Hepatocyte (in vitro differentiated cells): ENCODE measurements around the gene GDNF. TPM values are rescaled to one million over a fixed set of nuclear protein-coding genes. Genes with fewer than 3 reads are reported as not detected.

Experiments used
- DNase-seq: peaks from one replicate; pipeline ENCODE4 v3.0.0-alpha.2; 2016; ENCODE audit warnings: low spot score
- H2AFZ ChIP-seq: fragments of 200-600 bp; sonication (generic); 2 replicates; pipeline ENCODE4 v1.6.0; 2016; ENCODE audit warnings: antibody characterized with exemption, mild to moderate bottlenecking
- H3K27ac ChIP-seq: fragments of 200-600 bp; sonication (generic); 2 replicates; pipeline ENCODE4 v1.5.1; 2016; ENCODE audit warnings: mild to moderate bottlenecking
- H3K27me3 ChIP-seq: fragments of 200-600 bp; sonication (generic); 2 replicates; pipeline ENCODE4 v1.6.1; 2016
- H3K36me3 ChIP-seq: fragments of 200-600 bp; sonication (generic); replicated peaks from 2 replicates; pipeline ENCODE4 v1.5.1; 2016; ENCODE audit warnings: low read depth; ENCODE audit not compliant: insufficient read depth
- H3K4me1 ChIP-seq: fragments of 200-600 bp; sonication (generic); 2 replicates; pipeline ENCODE4 v1.5.1; 2016; ENCODE audit warnings: mild to moderate bottlenecking, moderate library complexity; ENCODE audit not compliant: insufficient read depth
- H3K4me2 ChIP-seq: fragments of 200-600 bp; sonication (generic); 2 replicates; pipeline ENCODE4 v1.6.0; 2016
- H3K4me3 ChIP-seq: fragments of 200-600 bp; sonication (generic); 2 replicates; pipeline ENCODE4 v1.5.1; 2016; ENCODE audit warnings: mild to moderate bottlenecking
- H3K79me2 ChIP-seq: fragments of 200-600 bp; sonication (generic); 2 replicates; pipeline ENCODE4 v1.6.0; 2017; ENCODE audit warnings: mild to moderate bottlenecking
- H3K9me2 ChIP-seq: fragments of 200-600 bp; sonication (generic); replicated peaks from 2 replicates; pipeline ENCODE4 v1.6.0; 2017; ENCODE audit warnings: mild to moderate bottlenecking; ENCODE audit not compliant: insufficient read depth
- H3K9me3 ChIP-seq: fragments of 200-600 bp; sonication (generic); 2 replicates; pipeline ENCODE4 v1.5.1; 2016; ENCODE audit warnings: low read depth, mild to moderate bottlenecking
- H4K20me1 ChIP-seq: fragments of 200-600 bp; sonication (generic); 2 replicates; pipeline ENCODE4 v1.6.0; 2016; ENCODE audit warnings: mild to moderate bottlenecking; ENCODE audit not compliant: insufficient read depth, poor library complexity, severe bottlenecking
- CTCF ChIP-seq: fragments of 200-600 bp; sonication (generic); IDR thresholded peaks from 2 replicates; pipeline ENCODE4 v1.5.1; 2016; ENCODE audit warnings: antibody characterized with exemption, mild to moderate bottlenecking; ENCODE audit not compliant: poor library complexity
- EZH2 ChIP-seq: fragments of 200-600 bp; sonication (generic); IDR thresholded peaks from 2 replicates; pipeline ENCODE4 v1.6.1; 2016; ENCODE audit warnings: antibody characterized with exemption, mild to moderate bottlenecking, borderline replicate concordance
- EZH2phosphoT487 ChIP-seq: fragments of 200-600 bp; sonication (generic); IDR thresholded peaks from one replicate; pipeline ENCODE4 v1.6.1; 2018; ENCODE audit warnings: antibody characterized with exemption, mild to moderate bottlenecking, low read depth, moderate library complexity; ENCODE audit not compliant: unreplicated experiment, severe bottlenecking
- WGBS: methylation state at CpG from one replicate; pipeline ENCODE4 v1.1.6; 2016; ENCODE audit warnings: low lambda C conversion rate; ENCODE audit errors: missing lambda C conversion rate; 5-methylcytosine and 5-hydroxymethylcytosine counted together
- polyA plus RNA-seq: library from polyadenylated mRNA; unstranded; fragments of >200 nt; fragmentation: Nextera tagmentation; extraction: Ambion mirVana; gene quantifications from 2 replicates; pipeline ENCODE4 v1.2.1, GENCODE V29; 2016
- total RNA-seq: library from RNA; depleted of rRNA; stranded (reverse); fragments of >200 nt; gene quantifications from 2 replicates; pipeline ENCODE4 v1.2.3, GENCODE V29; 2014

Gene GDNF
- total and polyA plus RNA-seq, 2 experiments from 2014 or later, result 0.19 to 1.1 TPM

GRCh38 chr5:37816883-37817282 is 23.0 kb downstream of the GDNF start:
- no peaks in the 10 kb centered on the region for H4K20me1 ChIP-seq
- WGBS, result 46% methylated on average over 3 of the region's 3 CpGs
- TF ChIP-seq EZH2phosphoT487 (no peak), CTCF (no peak), EZH2 (no peak)

GRCh38 chr5:37816331-37816730 is 23.5 kb downstream of the GDNF start:
- Histone ChIP-seq H3K79me2 (no peaks in the 10 kb centered on the region), H3K4me2 (no peak overlapping the region), H4K20me1 (no peaks in the 10 kb centered on the region), H3K27ac (no peak overlapping the region), H3K27me3 (no peaks in the 10 kb centered on the region), H2AFZ (no peak overlapping the region), H3K36me3 (no peaks in the 10 kb centered on the region), H3K4me1 (no peaks in the 10 kb centered on the region), H3K9me2 (no peaks in the 10 kb centered on the region), H3K9me3 (no peaks in the 10 kb centered on the region), H3K4me3 (no peak overlapping the region)
- WGBS, result 87% methylated on average over 3 of the region's 3 CpGs
- TF ChIP-seq EZH2phosphoT487, result no peak
- no peak for TF ChIP-seq CTCF
- TF ChIP-seq EZH2, result no peak
- DNase-seq, result no peak

More at GRCh38 chr5:37816883-37817282, 23.0 kb downstream of the GDNF start:
- Histone ChIP-seq H3K4me2 (no peak overlapping the region), H3K9me3 (no peaks in the 10 kb centered on the region), H3K4me3 (no peak overlapping the region), H3K27ac (no peak overlapping the region), H2AFZ (no peak overlapping the region), H3K27me3 (no peaks in the 10 kb centered on the region), H3K36me3 (no peaks in the 10 kb centered on the region), H3K4me1 (no peaks in the 10 kb centered on the region), H3K9me2 (no peaks in the 10 kb centered on the region), H3K79me2 (no peaks in the 10 kb centered on the region)
- no peak for DNase-seq

GRCh38 chr5:37815913-37816312 is 23.9 kb downstream of the GDNF start:
- no peaks in the 10 kb centered on the region for H3K79me2 ChIP-seq
- no peak overlapping the region for H2AFZ ChIP-seq
- H3K4me2 ChIP-seq, result no peak overlapping the region
- no peak for DNase-seq
- no peak overlapping the region for H3K27ac ChIP-seq
- no peaks in the 10 kb centered on the region for H3K4me1 ChIP-seq
- H4K20me1 ChIP-seq, result no peaks in the 10 kb centered on the region
- no peaks in the 10 kb centered on the region for H3K27me3 ChIP-seq
- H3K9me3 ChIP-seq, result no peaks in the 10 kb centered on the region
- 89% methylated on average over 7 of the region's 7 CpGs for WGBS
- TF ChIP-seq EZH2phosphoT487 (no peak), EZH2 (no peak), CTCF (no peak)
- no peaks in the 10 kb centered on the region for H3K36me3 ChIP-seq
- H3K4me3 ChIP-seq, result no peak overlapping the region
- H3K9me2 ChIP-seq, result no peaks in the 10 kb centered on the region

GRCh38 chr5:37814699-37815098 is 25.1 kb downstream of the GDNF start:
- DNase-seq, result no peak
- no peaks in the 10 kb centered on the region for H3K9me2 ChIP-seq
- H3K4me2 ChIP-seq, result no peak overlapping the region
- no peak overlapping the region for H3K4me3 ChIP-seq
- no peaks in the 10 kb centered on the region for H3K27me3 ChIP-seq
- TF ChIP-seq EZH2, result no peak
- no peak for TF ChIP-seq EZH2phosphoT487
- TF ChIP-seq CTCF, result no peak
- 61% methylated on average over 11 of the region's 11 CpGs for WGBS
- no peaks in the 10 kb centered on the region for H3K36me3 ChIP-seq
- no peak overlapping the region for H3K27ac ChIP-seq
- no peak overlapping the region for H2AFZ ChIP-seq
- no peaks in the 10 kb centered on the region for H3K9me3 ChIP-seq
- H3K4me1 ChIP-seq, result no peaks in the 10 kb centered on the region
- no peaks in the 10 kb centered on the region for H4K20me1 ChIP-seq
- H3K79me2 ChIP-seq, result no peaks in the 10 kb centered on the region
